ENCODE measurements around the gene SRPK3.

DNA sequence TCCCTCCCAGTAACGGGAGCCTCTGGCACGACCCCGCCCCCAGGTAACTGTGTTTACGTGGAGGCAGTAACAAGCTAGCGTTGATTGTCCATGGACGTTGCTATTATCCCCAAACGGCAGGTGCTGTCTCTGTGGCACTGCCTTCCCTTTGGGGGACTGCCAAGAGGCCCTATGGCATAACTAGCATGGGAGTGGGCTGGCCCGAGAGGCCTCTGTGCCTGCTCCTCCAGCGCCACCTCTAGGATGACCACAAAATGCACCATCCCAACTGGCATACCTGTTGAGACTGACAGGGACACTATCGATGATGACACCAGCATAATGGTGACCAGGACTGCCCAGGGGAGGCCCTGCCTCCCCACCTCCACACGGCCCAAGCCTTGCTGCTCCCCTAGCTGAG lies 1.5 kb downstream of the SRPK3 start:
- TF ChIP-seq EZH2phosphoT487 (IDR thresholded peaks at IDR 0.05; ENCODE audit: borderline replicate concordance, low read depth, low read length): no peak
- TF ChIP-seq, protein P1, sequence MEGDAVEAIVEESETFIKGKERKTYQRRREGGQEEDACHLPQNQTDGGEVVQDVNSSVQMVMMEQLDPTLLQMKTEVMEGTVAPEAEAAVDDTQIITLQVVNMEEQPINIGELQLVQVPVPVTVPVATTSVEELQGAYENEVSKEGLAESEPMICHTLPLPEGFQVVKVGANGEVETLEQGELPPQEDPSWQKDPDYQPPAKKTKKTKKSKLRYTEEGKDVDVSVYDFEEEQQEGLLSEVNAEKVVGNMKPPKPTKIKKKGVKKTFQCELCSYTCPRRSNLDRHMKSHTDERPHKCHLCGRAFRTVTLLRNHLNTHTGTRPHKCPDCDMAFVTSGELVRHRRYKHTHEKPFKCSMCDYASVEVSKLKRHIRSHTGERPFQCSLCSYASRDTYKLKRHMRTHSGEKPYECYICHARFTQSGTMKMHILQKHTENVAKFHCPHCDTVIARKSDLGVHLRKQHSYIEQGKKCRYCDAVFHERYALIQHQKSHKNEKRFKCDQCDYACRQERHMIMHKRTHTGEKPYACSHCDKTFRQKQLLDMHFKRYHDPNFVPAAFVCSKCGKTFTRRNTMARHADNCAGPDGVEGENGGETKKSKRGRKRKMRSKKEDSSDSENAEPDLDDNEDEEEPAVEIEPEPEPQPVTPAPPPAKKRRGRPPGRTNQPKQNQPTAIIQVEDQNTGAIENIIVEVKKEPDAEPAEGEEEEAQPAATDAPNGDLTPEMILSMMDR (conservative IDR thresholded peaks at IDR 0.05; ENCODE audit: low read length): 0 out of 2 replicates have a peak, but pooled peaks have one; percentile 18
